AG04450 (cell line): ENCODE data around the gene CEP83. TPM values are rescaled to one million over a fixed set of nuclear protein-coding genes. Genes with fewer than 3 reads are reported as not detected.
"Not testable (repeated sequence)": the region's sequence is repeated elsewhere in the genome, so short reads cannot be mapped to it uniquely, and the experiment has no call there.

Source experiments
- CTCF ChIA-PET: fragments of 300-600, 350-600 bp; formaldehyde crosslinking; extraction: SDS; loops from one replicate; lab custom pipeline; 2022; ENCODE audit warnings: antibody characterized with exemption, inconsistent platforms; lab: Charles Lee
- POLR2A ChIA-PET: fragments of 350-600 bp; formaldehyde crosslinking; extraction: SDS; loops from one replicate; lab custom pipeline; 2021; ENCODE audit warnings: antibody characterized with exemption, inconsistent platforms; lab: Yijun Ruan, JAX
- DNase-seq: peaks from one replicate; pipeline ENCODE4 v3.0.0-alpha.2; 2011; ENCODE audit warnings: low read depth, low spot score
- H3K27ac ChIP-seq: one replicate; pipeline ENCODE4 v1.5.1; 2012; ENCODE audit warnings: low read depth, low read length, control low read depth
- H3K27me3 ChIP-seq: one replicate; pipeline ENCODE4 v1.6.0; 2012; ENCODE audit warnings: low read length; ENCODE audit not compliant: control insufficient read depth, insufficient read depth
- H3K4me3 ChIP-seq: 2 replicates; pipeline ENCODE4 v1.5.1; 2011; ENCODE audit warnings: mild to moderate bottlenecking, low read depth, low read length, control low read depth
- H3K9me3 ChIP-seq: 2 replicates; pipeline ENCODE4 v1.5.1; 2012; ENCODE audit warnings: low read length; ENCODE audit not compliant: control insufficient read depth, insufficient read depth
- polyA plus RNA-seq: library from polyadenylated mRNA; depleted of rRNA; stranded (reverse); fragments of >200 nt; gene quantifications from 2 replicates; pipeline ENCODE4 v1.2.3, GENCODE V29; 2011
- TF ChIP-seq, protein P1 (sequence below): IDR thresholded peaks from 2 replicates; pipeline ENCODE4 v1.5.1; 2011; ENCODE audit warnings: low read depth, low read length, control low read depth, inconsistent platforms

CEP83 gene
- polyA plus RNA-seq, 1 experiment: 10.0 TPM

DNA sequence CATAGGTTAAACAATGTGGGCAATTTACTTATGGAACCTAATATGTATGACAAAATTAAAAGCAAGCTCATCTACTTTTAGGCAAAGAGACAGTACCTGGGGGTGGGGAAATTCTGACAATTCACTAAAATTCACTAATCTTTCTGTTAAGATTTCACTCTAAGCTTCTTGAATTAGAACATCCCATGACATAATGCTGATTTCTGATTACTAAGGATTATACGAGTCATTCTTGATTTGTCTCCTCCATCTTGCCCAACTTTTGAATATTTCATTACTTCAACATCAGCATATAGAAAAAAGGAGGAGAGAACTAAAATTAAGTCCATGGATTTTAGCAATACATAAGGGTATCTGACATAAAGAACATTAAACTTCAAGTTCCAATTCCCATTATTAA is 2.4 kb downstream of the CEP83 start:
- TF ChIP-seq, protein P1, sequence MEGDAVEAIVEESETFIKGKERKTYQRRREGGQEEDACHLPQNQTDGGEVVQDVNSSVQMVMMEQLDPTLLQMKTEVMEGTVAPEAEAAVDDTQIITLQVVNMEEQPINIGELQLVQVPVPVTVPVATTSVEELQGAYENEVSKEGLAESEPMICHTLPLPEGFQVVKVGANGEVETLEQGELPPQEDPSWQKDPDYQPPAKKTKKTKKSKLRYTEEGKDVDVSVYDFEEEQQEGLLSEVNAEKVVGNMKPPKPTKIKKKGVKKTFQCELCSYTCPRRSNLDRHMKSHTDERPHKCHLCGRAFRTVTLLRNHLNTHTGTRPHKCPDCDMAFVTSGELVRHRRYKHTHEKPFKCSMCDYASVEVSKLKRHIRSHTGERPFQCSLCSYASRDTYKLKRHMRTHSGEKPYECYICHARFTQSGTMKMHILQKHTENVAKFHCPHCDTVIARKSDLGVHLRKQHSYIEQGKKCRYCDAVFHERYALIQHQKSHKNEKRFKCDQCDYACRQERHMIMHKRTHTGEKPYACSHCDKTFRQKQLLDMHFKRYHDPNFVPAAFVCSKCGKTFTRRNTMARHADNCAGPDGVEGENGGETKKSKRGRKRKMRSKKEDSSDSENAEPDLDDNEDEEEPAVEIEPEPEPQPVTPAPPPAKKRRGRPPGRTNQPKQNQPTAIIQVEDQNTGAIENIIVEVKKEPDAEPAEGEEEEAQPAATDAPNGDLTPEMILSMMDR: no peak
- CTCF ChIA-PET: no interaction called here

DNA sequence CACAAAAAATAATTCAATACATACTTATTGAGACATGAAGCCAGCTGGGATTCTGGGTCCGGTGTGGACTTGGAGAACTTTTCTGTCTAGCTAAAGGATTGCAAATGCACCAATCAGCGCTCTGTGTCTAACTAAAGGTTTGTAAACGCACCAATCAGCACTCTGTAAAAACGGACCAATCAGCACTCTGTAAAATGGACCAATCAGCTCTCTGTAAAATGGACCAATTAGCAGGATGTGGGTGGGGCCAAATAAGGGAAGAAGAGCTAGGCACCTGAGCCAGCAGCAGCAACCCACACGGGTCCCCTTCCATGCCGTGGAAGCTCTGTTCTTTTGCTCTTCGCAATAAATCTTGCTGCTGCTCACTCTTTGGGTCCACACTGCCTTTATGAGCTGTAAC is 5.3 kb downstream of the CEP83 start:
- DNase-seq, H3K27ac ChIP-seq, H3K27me3 ChIP-seq, CTCF ChIA-PET, H3K9me3 ChIP-seq, H3K4me3 ChIP-seq: not testable (repeated sequence)
- POLR2A ChIA-PET: interaction anchor here (0.7 kb wide), 1 partner anchor 731 kb away, joined by 4 read pairs; no protein-coding TSS in a partner anchor

More for the DNA sequence above, 2.4 kb downstream of the CEP83 start:
- DNase-seq: no peak
- H3K9me3 ChIP-seq: peaks cover 5% of the 10 kb centered on the region
- POLR2A ChIA-PET: no interaction called here
- no peak overlapping the region for H3K4me3 ChIP-seq
- no peak overlapping the region for H3K27ac ChIP-seq
- H3K27me3 ChIP-seq: no peaks in the 10 kb centered on the region

DNA sequence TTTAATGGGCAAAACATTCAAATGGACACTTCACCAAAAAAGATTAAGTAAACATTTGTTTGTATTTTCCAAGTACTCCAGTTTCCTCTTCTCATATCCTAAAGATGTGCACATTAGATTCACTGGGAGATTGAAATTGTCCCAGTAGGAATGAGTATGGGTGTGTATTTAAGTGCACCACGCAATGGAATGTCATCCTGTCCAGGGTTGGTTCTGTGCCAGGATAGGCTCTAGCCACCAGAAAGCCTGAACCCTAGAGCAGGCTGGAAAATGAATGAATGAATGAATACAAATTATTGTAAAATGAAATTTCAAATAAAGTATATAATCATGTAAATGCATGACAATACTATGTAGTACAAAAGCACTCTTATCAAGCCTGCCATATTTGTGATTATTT is 14.0 kb downstream of the CEP83 start:
- Histone ChIP-seq H3K9me3 (no peaks in the 10 kb centered on the region), H3K27me3 (no peaks in the 10 kb centered on the region), H3K27ac (no peak overlapping the region), H3K4me3 (no peak overlapping the region)
- DNase-seq: no peak
- POLR2A ChIA-PET: no interaction called here
- CTCF ChIA-PET: interaction anchor here (1.0 kb wide), 1 partner anchor 12 kb away, joined by 3 read pairs; no protein-coding TSS in a partner anchor
- TF ChIP-seq, protein P1: no peak

DNA sequence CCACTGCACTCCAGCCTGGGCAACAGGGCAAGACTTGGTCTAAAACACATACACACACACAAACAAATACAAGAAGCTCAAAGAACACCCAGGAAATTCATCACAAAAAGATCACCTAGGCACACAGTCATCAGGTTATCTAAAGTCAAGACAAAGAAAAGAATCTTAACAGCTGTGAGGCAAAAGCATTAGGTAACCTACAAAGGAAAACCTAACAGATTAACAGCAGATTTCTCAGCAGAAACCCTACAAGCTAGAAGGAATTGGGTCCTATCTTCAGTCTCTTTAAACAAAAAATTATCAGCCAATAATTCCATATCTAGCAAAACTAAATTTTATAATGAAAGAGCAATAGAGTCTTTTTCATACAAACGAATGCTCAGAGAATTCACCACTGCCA is 22.4 kb downstream of the CEP83 start:
- no peaks in the 10 kb centered on the region for H3K9me3 ChIP-seq
- H3K27me3 ChIP-seq: no peaks in the 10 kb centered on the region
- no peak overlapping the region for H3K4me3 ChIP-seq
- no peak overlapping the region for H3K27ac ChIP-seq
- DNase-seq: no peak
- ChIA-PET CTCF (no interaction called here), POLR2A (no interaction called here)
- TF ChIP-seq, protein P1: no peak

GRCh38 chr12:94435511-94435927 is 24.1 kb downstream of the CEP83 start:
- Histone ChIP-seq H3K4me3 (no peak overlapping the region), H3K27ac (no peak overlapping the region), H3K27me3 (no peaks in the 10 kb centered on the region), H3K9me3 (no peaks in the 10 kb centered on the region)
- DNase-seq: no peak
- TF ChIP-seq, protein P1: no peak
- POLR2A ChIA-PET: no interaction called here
- CTCF ChIA-PET: interaction anchor here (0.7 to 5.9 kb wide), 7 partner anchors 95 to 333 kb away, joined by 3 to 49 read pairs (median 6); no protein-coding TSS in a partner anchor
